ENCODE results near the gene TCHHL1.
A peak's percentile ranks its signal among the peaks of the same experiment; 100 is the strongest.

Gene TCHHL1

DNA sequence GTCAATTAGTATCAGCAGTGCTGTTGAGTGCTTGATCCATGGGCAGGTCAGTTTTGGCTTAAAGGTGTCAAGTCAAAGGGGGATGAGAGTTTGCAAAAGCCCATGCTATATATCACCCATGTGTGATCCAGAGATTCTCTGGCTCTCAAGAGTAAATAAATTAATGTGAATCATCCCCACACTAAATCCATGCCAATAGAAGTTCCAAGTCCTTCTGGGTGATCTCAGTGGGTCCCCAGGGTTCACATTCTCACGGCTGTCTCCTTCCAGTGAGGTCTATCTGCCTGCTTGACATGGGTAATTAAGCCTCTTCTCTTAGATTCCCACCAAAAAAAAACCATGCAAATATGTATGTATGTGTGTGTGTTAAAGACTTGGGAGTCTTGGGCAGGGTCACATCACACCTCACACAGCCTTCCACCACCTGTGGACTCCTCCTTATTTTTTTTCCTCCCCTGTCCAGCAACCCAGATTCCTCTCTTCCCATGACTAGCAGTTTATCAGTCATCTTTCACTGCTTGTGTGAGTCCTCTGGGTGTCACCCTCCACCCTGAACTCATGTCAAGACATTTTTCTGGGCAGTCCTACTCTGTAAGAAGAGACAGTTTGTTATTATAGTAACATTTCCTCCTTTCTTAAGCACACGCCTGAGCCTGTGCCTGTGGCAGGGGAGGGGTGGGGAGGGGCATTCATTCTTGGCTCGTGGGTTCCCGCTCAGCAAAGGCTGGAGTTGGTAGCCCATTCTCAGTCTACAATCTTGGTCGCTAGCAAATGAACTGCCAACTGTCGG, 37.8 kb downstream of the TCHHL1 start:
- Histone ChIP-seq H3K36me3 (ENCODE audit: control insufficient read depth, insufficient read depth, low read length, severe bottlenecking) (no peaks in the 10 kb centered on the region), H3K27me3 (replicated peaks; ENCODE audit: control insufficient read depth, insufficient read depth, low read length) (peaks cover 27% of the 10 kb centered on the region), H3K4me3 (ENCODE audit: low read length) (no peak overlapping the region), H3K9ac (ENCODE audit: low read length) (no peak overlapping the region), H3K4me1 (ENCODE audit: control insufficient read depth, insufficient read depth, low read length) (peaks cover 43% of the 10 kb centered on the region), H3K9me3 (ENCODE audit: control insufficient read depth, low read length) (no peaks in the 10 kb centered on the region)
- DNase-seq (ENCODE audit: low read depth): peak; percentile 11

DNA sequence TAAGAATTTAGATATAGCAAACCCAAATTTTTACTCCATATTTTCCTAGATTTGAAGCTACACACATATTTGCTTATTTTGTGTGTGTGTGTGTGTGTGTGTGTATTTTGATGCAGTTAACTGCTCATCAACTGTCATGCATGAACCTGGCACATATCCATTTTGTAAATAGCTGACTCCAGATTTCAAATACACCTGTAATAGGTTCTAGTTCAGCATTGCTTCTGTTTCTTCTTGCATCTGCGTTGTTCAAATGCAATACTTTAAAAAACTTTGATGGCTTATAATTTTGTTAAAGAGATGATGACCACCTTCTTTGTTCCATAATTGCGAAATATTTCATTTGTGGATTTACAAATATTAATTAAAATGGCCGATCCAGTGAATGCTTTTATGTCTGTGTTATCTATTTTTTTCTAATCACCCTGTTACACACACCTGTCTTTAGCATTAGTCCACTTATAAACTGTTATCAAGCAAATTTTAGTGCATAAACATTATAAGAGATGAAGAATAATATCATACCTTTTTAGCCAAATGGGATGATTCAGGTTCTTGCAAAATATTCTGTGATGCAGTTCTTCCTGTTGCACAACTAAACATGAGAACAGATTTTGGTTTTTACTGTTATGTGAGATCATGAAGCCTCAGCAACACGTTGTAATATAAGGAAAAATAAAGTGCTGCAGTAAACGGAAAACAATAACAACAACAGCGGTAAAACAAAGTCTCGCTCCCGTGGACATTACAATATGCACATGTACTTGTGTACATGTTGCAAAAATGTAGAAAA, 39.4 kb downstream of the TCHHL1 start:
- Histone ChIP-seq H3K4me3 (ENCODE audit: low read length) (no peak overlapping the region), H3K9ac (ENCODE audit: low read length) (no peak overlapping the region), H3K36me3 (ENCODE audit: control insufficient read depth, insufficient read depth, low read length, severe bottlenecking) (no peaks in the 10 kb centered on the region), H3K4me1 (ENCODE audit: control insufficient read depth, insufficient read depth, low read length) (peaks cover 46% of the 10 kb centered on the region), H3K9me3 (ENCODE audit: control insufficient read depth, low read length) (no peaks in the 10 kb centered on the region), H3K27me3 (replicated peaks; ENCODE audit: control insufficient read depth, insufficient read depth, low read length) (peaks cover 15% of the 10 kb centered on the region)
- DNase-seq (ENCODE audit: low read depth): peak; percentile 67

DNA sequence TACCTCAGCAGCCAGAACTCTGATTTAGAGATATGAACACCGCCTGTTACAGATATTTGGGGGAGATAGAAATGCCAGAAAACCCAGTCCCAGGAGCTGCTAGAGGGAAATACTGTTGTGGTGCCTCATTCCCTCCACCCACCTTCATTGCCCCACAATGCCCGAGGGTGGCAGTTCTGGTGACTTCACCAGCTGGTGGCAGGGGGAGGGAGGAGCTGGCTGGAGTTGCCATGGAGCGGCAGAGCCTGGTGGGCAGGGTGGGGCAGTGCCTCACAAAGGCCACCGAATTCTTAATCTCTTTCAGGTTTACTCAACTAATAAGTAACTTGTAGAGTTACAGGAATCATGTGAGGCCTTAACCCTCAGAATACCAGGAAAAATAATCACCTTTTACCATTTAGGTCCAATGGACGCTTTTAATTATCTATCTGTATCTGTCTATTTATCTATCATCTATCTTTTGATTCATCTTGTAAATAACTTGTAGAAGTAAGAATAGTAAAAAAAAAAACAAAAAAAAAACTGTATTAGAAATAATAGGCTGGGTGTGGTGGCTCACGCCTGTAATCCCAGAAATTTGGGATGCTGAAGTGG, 40.4 kb downstream of the TCHHL1 start:
- H3K4me1 ChIP-seq (ENCODE audit: control insufficient read depth, insufficient read depth, low read length): peaks cover 53% of the 10 kb centered on the region
- H3K4me3 ChIP-seq (ENCODE audit: low read length): peak overlapping the region; percentile 70
- peak overlapping the region; percentile 84 for H3K9ac ChIP-seq (ENCODE audit: low read length)
- DNase-seq (ENCODE audit: low read depth): peak; percentile 84
- H3K27me3 ChIP-seq (replicated peaks; ENCODE audit: control insufficient read depth, insufficient read depth, low read length): peaks cover 8% of the 10 kb centered on the region
- no peaks in the 10 kb centered on the region for H3K9me3 ChIP-seq (ENCODE audit: control insufficient read depth, low read length)
- no peaks in the 10 kb centered on the region for H3K36me3 ChIP-seq (ENCODE audit: control insufficient read depth, insufficient read depth, low read length, severe bottlenecking)

DNA sequence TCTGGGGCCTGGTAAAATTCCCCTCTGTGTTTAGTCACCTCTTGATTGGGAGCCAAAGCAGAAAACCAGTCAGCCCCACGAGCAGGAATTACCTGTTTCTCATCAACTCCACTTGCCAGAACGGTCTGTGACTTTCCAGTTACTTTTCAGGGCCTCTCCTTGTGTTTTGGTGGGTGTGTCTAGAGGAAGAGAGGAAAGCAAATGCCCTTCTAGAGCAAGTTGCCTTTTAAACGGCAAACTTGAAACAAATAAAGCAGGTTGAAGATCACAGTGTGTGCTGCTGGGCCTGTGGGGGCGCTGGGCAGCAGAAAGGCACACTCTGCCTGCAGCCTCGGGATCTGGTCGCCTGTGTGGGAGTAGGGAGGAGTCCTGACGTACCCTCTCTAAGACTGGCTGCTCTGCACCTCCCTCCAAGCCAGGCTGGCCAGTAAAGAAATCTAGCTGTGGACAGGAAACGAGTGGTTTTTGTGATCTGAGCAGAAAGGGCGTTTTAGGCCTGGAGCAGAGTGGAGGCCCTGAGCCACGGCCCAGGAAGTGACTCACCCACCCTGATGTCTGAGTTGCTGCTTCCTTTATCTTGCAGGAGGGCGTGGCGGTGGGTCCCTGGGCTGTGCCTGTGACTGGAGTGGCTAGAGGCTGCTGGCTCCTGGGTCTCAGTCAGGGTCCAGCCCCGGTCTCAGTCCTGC, 41.0 kb downstream of the TCHHL1 start:
- Histone ChIP-seq H3K27me3 (replicated peaks; ENCODE audit: control insufficient read depth, insufficient read depth, low read length) (peaks cover 2% of the 10 kb centered on the region), H3K36me3 (ENCODE audit: control insufficient read depth, insufficient read depth, low read length, severe bottlenecking) (no peaks in the 10 kb centered on the region), H3K9me3 (ENCODE audit: control insufficient read depth, low read length) (no peaks in the 10 kb centered on the region), H3K9ac (ENCODE audit: low read length) (peak overlapping the region; percentile 84), H3K4me3 (ENCODE audit: low read length) (peak overlapping the region; percentile 73), H3K4me1 (ENCODE audit: control insufficient read depth, insufficient read depth, low read length) (peaks cover 53% of the 10 kb centered on the region)
- peak; percentile 97 for DNase-seq (ENCODE audit: low read depth)

DNA sequence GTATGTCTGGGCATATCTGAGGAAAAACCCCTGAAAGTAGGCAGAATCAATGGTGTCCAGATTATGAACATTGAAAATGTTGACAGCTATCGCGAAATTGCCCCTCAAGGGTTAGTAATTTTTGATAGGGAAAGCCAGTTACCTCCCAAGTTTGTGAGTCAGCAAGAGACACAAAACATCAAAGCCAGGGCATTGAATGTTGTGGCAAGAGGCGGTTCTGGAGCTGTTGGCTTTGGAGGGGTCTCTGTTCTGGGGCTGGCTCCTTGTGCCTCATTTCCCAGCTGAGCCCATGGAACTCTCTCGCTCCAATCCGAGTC, 41.5 kb downstream of the TCHHL1 start:
- Histone ChIP-seq H3K4me1 (ENCODE audit: control insufficient read depth, insufficient read depth, low read length) (peaks cover 53% of the 10 kb centered on the region), H3K36me3 (ENCODE audit: control insufficient read depth, insufficient read depth, low read length, severe bottlenecking) (no peaks in the 10 kb centered on the region), H3K4me3 (ENCODE audit: low read length) (peak overlapping the region; percentile 73), H3K9me3 (ENCODE audit: control insufficient read depth, low read length) (no peaks in the 10 kb centered on the region), H3K9ac (ENCODE audit: low read length) (peak overlapping the region; percentile 84), H3K27me3 (replicated peaks; ENCODE audit: control insufficient read depth, insufficient read depth, low read length) (no peaks in the 10 kb centered on the region)
- no peak for DNase-seq (ENCODE audit: low read depth)

DNA sequence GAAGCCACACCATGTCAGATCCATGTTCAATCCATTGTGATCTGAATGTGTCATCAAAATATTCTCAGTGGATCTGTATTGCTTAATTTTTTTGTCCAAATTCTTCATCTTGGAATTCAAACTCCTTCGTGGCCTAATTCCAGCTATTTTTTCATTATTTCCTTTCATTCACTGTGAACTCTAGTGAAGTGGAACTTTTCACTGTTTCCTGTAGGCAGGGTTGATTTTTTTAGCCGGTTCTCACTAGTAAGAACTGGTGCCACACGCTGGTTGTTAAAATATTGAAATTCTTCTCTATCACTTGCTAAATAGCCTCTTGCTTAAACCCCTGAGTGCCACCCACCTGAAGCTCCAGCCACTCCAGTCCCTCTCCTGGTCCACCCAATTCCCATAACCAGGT, 44.5 kb downstream of the TCHHL1 start:
- Histone ChIP-seq H3K4me3 (ENCODE audit: low read length) (peak overlapping the region; percentile 7), H3K27me3 (replicated peaks; ENCODE audit: control insufficient read depth, insufficient read depth, low read length) (no peaks in the 10 kb centered on the region), H3K9me3 (ENCODE audit: control insufficient read depth, low read length) (no peaks in the 10 kb centered on the region), H3K4me1 (ENCODE audit: control insufficient read depth, insufficient read depth, low read length) (peaks cover 30% of the 10 kb centered on the region), H3K9ac (ENCODE audit: low read length) (no peak overlapping the region), H3K36me3 (ENCODE audit: control insufficient read depth, insufficient read depth, low read length, severe bottlenecking) (no peaks in the 10 kb centered on the region)
- DNase-seq (ENCODE audit: low read depth): no peak

DNA sequence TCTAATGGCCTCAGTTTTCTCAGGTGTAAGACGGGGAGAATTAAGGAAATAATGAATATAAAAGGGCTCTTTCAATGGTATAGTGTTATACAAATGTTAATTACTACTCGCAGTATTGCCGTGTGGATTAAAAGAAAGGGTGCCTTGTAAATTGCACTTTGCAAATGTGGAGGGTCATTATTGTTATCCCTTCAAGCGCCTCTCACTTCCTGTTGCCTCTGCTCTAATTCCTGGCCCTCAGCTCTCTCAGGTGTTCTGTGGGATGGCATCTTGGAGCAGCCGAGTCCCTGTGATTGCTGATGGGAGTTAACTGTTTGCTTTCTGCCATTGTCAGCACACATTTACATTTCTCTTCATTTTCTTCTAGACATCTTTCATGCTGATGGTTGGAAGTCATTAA, 45.0 kb downstream of the TCHHL1 start:
- no peaks in the 10 kb centered on the region for H3K9me3 ChIP-seq (ENCODE audit: control insufficient read depth, low read length)
- DNase-seq (ENCODE audit: low read depth): no peak
- H3K9ac ChIP-seq (ENCODE audit: low read length): no peak overlapping the region
- H3K4me1 ChIP-seq (ENCODE audit: control insufficient read depth, insufficient read depth, low read length): peaks cover 27% of the 10 kb centered on the region
- H3K27me3 ChIP-seq (replicated peaks; ENCODE audit: control insufficient read depth, insufficient read depth, low read length): no peaks in the 10 kb centered on the region
- no peaks in the 10 kb centered on the region for H3K36me3 ChIP-seq (ENCODE audit: control insufficient read depth, insufficient read depth, low read length, severe bottlenecking)
- no peak overlapping the region for H3K4me3 ChIP-seq (ENCODE audit: low read length)

DNA sequence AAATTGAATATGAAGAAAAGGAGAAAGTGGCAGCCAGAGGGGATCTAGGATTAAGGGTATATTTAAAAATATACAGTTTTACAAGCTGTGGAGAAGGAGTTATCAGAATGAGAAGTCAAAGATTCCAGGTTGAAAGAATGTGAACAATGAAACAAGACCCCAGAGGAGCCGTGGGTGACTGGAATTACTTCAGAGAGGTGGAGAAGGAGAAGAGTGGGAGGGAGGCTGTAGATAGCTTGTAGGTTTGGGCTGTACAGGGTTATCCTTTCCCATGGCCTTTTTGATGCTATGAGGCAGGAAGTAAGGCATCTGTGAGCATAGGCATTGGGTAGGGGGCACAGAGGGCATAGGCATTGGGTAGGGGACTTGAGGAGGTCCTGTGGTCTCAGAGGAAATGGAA, 46.8 kb downstream of the TCHHL1 start:
- Histone ChIP-seq H3K36me3 (ENCODE audit: control insufficient read depth, insufficient read depth, low read length, severe bottlenecking) (no peaks in the 10 kb centered on the region), H3K4me1 (ENCODE audit: control insufficient read depth, insufficient read depth, low read length) (peaks cover 11% of the 10 kb centered on the region), H3K4me3 (ENCODE audit: low read length) (no peak overlapping the region), H3K9ac (ENCODE audit: low read length) (no peak overlapping the region), H3K9me3 (ENCODE audit: control insufficient read depth, low read length) (no peaks in the 10 kb centered on the region), H3K27me3 (replicated peaks; ENCODE audit: control insufficient read depth, insufficient read depth, low read length) (no peaks in the 10 kb centered on the region)
- no peak for DNase-seq (ENCODE audit: low read depth)

DNA sequence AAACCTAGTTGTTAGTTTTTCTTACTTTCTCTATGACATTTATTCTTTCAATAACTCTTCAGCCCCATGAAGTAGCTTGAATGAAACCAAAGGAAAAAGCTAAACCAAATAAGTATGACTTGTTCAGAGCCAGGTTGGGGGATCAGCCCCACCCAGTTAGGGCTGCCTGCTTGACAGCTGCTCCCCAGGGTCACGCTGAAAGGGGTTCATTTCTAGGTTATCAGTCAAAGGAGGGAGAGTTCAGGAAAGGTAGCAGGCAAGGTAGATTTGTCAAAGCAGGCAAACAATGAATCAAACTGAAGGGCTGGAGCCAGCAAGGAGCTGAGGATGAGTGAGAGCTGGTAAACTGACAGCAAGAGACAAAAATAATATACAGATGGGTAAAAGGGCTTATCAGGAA, 49.0 kb downstream of the TCHHL1 start:
- no peak overlapping the region for H3K4me3 ChIP-seq (ENCODE audit: low read length)
- peaks cover 15% of the 10 kb centered on the region for H3K4me1 ChIP-seq (ENCODE audit: control insufficient read depth, insufficient read depth, low read length)
- no peak overlapping the region for H3K9ac ChIP-seq (ENCODE audit: low read length)
- no peak for DNase-seq (ENCODE audit: low read depth)
- no peaks in the 10 kb centered on the region for H3K27me3 ChIP-seq (replicated peaks; ENCODE audit: control insufficient read depth, insufficient read depth, low read length)
- H3K9me3 ChIP-seq (ENCODE audit: control insufficient read depth, low read length): no peaks in the 10 kb centered on the region
- H3K36me3 ChIP-seq (ENCODE audit: control insufficient read depth, insufficient read depth, low read length, severe bottlenecking): no peaks in the 10 kb centered on the region

DNA sequence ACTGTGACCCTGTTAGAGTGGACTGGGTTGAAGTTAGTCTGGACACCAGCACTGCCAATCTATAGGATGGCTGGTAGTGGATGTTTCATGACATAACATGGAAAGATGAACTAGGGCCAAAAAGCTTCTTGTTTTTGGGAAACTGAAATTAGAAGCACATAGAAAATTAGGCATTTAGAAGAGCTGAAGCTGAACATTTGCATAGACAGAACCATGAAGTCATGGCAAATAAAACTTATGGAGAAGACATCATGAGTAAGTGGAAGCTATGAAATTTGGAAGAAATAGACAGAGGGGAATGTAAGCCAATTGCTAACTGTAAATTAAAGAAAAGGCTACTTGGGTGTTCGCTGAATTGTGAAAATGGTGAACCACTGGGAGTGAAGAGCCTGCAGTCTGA, 49.4 kb downstream of the TCHHL1 start:
- no peak overlapping the region for H3K9ac ChIP-seq (ENCODE audit: low read length)
- DNase-seq (ENCODE audit: low read depth): no peak
- H3K9me3 ChIP-seq (ENCODE audit: control insufficient read depth, low read length): no peaks in the 10 kb centered on the region
- peaks cover 15% of the 10 kb centered on the region for H3K4me1 ChIP-seq (ENCODE audit: control insufficient read depth, insufficient read depth, low read length)
- H3K4me3 ChIP-seq (ENCODE audit: low read length): no peak overlapping the region
- no peaks in the 10 kb centered on the region for H3K36me3 ChIP-seq (ENCODE audit: control insufficient read depth, insufficient read depth, low read length, severe bottlenecking)
- no peaks in the 10 kb centered on the region for H3K27me3 ChIP-seq (replicated peaks; ENCODE audit: control insufficient read depth, insufficient read depth, low read length)

DNA sequence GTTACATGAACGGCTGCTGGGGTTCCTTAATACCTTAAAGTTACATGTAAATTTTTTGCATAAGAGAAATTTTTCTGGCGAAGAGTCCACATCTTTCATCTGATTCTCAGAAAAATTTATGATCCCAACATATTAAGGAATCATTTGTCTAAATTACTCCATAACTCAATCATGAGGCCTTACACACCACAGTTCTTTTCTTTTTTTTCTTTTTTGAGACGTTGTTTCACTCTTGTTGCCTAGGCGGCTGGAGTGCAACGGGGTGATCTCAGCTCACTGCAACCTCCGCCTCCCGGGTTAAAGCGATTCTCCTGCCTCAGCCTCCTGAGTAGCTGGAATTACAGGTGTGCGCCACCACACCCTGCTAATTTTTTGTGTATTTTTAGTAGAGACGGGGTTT, 50.0 kb downstream of the TCHHL1 start:
- peaks cover 16% of the 10 kb centered on the region for H3K4me1 ChIP-seq (ENCODE audit: control insufficient read depth, insufficient read depth, low read length)
- H3K9me3 ChIP-seq (ENCODE audit: control insufficient read depth, low read length): no peaks in the 10 kb centered on the region
- no peaks in the 10 kb centered on the region for H3K27me3 ChIP-seq (replicated peaks; ENCODE audit: control insufficient read depth, insufficient read depth, low read length)
- DNase-seq (ENCODE audit: low read depth): no peak
- no peak overlapping the region for H3K4me3 ChIP-seq (ENCODE audit: low read length)
- H3K36me3 ChIP-seq (ENCODE audit: control insufficient read depth, insufficient read depth, low read length, severe bottlenecking): peaks cover 4% of the 10 kb centered on the region
- no peak overlapping the region for H3K9ac ChIP-seq (ENCODE audit: low read length)
